Putamen (tissue), 1 donor: Measurements from ENCODE around the gene B4GALNT3.
"Not testable (repeated sequence)": the region's sequence is repeated elsewhere in the genome, so short reads cannot be mapped to it uniquely, and the experiment has no call there.

ENCODE experiments used
- DNase-seq: peaks from one replicate; pipeline ENCODE4 v3.0.0-alpha.2; 2016; ENCODE audit warnings: low spot score

The B4GALNT3 gene

DNA sequence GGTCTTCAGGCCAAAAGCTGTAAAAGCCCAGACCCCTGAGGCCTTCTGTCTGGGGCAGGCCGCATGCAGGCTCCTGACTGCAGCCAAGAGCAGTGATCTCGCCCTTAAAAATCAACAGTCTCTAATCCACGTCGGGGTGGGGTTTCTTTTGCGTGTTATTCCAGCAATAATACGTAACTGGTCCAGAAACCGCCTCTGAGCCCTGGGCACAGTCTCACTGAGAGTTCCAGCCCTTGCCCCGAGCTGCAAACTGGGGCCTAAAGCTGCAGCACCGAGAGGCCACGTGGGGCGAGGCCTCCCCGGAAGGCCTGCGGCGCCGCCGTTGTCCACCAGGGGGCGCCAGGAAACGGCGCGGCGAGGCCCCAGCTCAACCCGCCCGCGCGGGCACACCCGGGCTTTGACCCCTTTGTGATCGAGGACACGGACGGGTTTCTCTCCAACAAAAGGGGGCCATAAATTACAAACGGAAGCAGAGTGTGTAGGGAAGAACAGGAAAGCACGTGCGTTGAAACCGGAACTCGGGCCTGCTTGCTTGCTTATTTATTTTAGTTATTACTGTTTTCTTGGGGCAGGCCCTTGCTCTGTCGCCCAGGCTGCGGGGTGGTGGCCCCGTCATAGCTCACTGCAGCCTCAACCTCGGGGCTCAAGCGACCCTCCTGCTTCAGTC lies 116.3 kb downstream of the B4GALNT3 start:
- DNase-seq, result peak; percentile 70

DNA sequence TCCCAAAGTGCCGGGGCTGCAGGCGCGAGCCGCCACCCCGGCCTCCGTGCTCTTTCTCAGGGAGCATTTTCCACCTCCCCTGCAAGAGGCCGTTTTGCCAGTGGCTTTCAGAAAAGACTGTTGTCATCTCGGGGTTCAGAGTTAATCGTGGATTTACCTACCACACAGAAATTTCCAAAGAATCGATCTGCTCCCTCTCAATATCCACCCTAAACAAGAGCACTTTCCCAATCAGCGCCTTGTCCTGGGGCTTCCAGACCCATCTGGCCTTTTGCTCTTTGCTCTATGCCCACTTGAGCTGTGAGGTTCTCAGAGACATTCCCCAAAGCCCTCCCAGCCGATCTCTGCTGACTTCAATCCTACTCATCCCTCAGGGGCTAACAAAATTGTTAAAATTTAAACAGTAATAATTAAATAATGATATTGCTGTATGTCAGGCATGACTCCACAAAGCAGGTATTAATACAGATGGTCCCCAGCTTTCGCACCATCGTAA lies 116.9 kb downstream of the B4GALNT3 start:
- DNase-seq, result no peak

DNA sequence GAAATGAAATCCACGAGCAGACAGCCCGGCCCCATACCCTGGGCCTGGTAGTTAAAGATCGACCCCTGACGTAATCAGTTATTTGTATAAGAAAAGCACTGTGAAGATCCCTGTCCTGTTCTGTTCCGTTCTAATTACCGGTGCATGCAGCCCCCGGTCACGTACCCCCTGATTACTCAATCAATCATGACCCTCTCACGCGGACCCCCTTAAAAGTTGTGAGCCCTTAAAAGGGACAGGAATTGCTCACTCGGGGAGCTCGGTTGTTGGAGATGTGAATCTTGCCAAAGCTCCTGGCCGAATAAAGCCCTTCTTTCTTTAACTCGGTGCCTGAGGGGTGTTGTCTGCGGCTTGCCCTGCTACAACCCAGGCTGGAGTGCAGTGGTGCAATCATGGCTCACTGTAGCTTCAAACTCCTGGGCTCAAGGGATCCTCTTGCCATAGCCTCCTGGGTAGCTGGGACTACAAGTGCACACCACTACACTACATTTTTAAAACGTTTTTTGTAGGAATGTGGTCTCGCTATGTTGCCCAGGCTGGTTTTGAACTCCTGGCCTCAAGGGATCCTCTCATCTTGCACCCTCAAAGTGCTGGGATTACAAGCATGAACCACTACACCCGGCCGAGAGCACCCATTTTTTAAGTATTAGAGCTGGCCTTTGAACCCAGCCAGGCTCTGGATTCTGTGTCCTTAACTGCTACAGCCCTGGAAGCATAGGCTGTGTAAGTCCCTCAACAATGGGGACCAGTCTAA lies 118.4 kb downstream of the B4GALNT3 start:
- not testable (repeated sequence) for DNase-seq

DNA sequence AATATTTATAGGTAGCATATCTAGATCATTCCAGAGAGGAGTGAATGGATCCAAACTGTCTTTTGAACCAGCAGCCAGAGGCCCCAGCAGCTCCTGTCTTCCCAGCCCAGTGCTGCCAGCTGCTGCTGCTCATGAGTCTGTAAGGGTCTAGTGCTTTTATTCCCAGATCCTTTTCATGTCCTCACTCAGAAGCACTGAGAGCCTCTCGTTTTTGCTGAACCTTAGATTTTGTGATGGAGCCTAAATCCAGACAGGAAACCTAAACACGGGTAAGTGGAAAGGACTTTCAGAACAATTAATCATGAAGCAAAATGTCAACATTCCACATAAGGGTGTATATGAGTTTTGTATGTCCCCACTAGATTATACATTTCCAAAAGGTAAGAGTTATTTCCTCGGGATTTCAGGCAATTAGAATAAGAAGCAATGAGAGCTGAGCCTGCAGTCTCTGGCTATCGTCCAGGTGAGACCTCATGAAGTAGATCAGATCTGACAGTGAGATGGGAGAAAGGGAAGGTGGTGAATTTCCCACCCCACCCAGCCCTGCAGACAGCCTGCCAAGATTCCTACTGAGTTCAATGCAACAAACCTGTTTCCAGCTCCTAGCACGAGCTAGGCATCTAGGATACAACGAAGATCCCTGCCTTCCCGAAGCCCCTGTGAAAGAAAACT lies 119.1 kb downstream of the B4GALNT3 start:
- DNase-seq, result no peak

DNA sequence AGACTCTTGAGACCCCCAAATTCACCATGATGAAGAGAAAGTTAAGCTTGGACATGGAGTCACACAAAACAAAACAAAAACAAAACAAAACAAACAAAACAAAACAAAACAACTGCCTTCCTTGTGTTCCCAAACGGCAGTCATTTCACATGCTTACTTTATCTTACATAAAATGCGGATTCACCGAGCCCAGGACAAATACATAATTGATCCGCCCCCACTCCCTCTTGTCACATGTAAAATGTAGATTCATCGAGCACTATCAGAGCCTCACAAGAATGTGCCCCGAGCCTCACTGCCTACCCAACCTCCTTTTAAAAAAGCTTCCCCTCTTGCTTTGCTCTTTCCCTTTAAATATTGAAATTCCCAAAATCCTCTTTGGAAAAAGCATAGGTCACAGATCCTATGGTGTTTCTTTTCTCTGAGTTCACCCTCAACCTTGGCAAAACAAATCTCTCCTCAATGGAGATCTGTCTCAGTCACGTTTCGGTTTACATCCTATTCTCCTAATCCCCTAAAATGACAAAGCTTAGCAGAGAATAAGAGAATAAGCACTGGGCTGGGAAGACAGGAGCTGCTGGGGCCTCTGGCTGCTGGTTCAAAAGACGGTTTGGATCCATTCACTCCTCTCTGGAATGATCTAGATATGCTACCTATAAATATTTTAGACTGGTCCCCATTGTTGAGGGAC lies 119.8 kb downstream of the B4GALNT3 start:
- no peak for DNase-seq

DNA sequence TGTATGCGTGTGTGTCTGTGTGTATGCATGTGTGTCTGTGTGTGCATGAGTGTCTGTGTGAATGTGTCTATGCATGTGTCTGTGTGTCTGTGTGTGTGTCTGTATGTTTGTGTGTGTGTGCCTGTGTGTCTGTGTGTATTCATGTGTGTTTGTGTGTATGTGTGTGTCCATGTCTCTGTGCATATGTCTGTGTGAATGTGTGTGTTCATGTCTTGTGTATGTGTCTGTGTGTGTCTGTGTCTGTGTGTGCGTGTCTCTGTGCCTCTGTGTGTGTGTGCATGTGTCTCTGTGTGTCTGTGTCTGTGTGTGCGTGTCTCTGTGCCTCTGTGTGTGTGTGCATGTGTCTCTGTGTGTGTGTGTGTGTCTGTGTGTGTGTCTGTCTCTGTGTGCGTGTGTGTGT lies 121.1 kb downstream of the B4GALNT3 start:
- DNase-seq, result no peak

DNA sequence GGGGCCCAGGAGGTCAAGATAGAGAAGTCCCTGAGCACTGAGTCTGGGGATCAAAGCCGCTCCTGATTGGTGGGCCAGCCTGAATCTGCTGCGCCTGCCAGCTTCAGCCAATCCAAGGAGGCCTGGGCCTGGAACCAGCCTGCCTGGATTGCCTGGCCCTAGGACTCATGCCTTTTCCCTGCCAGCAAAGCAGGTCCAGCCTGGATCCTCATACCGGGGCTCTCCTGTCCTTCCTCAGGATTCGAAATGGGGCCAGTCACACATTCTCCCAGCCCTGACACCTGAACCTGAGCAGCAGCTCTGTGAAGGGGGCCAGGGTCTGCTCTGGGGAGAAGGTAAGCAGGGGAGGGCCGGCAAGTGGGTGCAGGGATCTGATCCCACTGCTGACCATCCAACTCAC lies 121.6 kb downstream of the B4GALNT3 start:
- DNase-seq, result no peak

DNA sequence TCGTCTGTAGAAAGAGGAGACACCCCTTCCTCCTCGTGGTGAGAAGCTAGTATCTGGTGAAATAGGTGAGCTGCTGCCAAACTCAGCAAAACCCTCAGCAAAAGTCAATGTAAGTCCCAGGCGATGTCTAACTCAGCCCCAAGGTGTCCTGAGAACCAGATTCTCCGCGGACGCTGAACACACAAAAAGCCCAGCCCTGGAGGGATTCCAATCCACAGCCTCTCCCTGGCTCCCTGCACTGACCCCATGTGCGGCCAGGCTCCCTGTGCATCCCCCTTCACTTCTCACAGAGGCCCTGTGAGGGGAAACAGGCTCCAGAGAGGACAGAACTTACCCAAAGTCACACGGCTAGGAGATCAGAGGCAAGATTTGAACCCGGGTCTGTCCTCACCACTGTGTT lies 122.0 kb downstream of the B4GALNT3 start:
- DNase-seq, result no peak

DNA sequence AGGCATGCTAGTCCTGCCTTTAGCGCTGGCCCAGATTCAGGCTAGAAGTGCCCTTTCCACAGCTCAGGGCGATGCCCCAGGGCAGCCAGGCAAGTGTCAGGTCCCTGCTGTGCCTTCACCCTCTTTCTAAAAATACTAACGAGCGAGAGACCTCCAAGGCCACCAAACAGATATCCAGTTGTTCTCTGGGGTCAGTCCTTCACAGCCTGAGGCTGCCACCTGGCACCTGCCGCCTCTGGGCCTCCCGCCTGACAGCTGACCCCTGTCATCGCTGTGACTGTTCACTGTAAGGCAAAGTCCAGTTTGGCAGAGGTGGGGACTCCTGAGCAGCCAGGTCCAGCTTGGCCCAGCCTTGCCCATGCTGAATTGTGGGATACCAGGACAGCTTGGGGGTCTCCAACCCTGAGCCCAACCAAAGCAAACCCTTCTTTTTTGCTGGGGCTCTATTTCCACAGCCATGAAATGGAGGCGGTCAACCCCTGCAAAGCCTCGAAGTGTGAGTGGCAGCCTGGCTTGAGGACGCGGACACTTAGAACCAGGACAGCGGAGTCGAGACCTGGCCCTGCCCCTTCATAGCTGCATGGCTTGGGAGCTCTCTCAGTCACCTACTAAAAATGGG lies 123.6 kb downstream of the B4GALNT3 start:
- DNase-seq, result no peak

DNA sequence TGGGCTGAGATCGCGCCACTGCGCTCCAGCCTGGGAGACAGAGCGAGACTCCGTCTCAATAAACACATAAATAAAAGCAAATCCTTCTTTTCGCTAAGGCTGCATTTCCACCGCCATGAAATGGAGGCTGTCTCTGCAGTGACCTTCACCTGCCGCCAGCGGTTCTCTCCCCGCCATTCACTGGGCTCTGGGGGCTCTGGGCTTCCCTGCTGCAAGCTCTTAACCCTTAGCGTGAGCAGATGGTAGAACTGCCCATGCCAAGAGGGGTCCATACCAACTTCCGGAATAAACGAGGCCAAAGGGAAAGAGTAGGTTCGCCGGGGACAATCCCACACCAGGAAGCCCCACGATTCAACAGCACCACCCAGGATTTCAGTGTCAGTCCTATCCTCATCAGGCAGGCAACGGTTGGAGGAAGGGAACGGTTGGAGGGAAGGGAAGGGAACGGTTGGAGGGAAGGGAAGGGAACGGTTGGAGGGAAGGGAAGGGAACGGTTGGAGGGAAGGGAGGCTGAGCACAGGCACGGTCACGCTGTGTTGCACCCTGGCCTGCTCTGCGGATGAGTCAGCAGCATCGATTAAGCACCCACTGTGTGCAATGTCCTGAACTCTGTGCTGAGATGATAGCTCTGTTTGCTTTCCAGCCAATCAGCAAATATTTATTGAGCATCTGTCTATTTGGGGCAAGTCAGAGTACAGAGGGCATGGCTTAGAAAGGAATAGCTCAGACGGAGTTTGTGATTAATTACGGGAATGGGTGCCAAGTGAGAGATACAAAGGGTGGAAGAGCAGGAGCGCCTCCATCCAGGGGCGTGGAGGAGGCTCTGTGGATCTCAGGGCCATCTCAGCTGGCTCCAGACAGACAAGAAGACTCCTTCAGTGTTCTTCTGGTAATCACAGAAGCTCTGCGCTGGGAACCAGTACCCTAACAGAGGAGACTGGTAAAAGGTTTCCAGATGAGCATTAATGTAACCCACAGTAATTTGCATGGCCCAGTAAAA lies 125.6 kb downstream of the B4GALNT3 start:
- DNase-seq, result no peak

DNA sequence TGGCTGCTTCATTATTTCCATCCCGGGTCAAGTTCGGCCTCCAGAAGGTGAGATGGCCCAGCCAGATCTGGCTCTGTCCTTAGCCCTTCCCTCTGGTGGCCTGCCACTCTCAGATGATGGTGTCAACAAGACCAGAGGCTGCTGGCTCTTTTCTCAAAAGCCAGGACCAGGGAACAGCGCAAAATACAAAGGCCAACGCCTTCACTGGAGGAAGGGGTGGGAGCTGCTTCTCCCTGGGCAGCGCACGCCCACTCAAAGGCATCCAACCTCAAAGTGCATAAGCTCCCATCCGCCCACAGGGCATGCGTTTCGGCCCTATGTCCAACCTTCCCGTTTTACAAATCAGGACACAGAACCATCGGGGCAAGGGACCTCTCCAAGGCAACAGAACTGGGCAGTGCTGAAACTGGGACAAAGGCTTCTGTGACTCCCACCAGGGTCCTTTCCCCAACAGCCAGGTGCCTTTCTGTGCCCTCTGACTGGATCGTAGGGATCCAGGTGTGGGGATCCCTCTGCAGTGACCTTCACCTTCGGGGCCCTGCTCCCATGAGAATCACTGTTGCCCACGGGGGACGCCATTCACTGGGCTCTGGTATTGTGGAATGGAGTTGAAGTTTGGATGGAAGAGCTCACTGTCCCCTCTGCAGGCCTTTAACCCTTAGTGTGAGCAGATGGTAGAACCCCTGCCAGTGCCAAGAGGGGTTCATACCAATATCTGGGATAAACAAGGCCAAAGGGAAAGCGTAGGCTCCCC lies 126.8 kb downstream of the B4GALNT3 start:
- no peak for DNase-seq

DNA sequence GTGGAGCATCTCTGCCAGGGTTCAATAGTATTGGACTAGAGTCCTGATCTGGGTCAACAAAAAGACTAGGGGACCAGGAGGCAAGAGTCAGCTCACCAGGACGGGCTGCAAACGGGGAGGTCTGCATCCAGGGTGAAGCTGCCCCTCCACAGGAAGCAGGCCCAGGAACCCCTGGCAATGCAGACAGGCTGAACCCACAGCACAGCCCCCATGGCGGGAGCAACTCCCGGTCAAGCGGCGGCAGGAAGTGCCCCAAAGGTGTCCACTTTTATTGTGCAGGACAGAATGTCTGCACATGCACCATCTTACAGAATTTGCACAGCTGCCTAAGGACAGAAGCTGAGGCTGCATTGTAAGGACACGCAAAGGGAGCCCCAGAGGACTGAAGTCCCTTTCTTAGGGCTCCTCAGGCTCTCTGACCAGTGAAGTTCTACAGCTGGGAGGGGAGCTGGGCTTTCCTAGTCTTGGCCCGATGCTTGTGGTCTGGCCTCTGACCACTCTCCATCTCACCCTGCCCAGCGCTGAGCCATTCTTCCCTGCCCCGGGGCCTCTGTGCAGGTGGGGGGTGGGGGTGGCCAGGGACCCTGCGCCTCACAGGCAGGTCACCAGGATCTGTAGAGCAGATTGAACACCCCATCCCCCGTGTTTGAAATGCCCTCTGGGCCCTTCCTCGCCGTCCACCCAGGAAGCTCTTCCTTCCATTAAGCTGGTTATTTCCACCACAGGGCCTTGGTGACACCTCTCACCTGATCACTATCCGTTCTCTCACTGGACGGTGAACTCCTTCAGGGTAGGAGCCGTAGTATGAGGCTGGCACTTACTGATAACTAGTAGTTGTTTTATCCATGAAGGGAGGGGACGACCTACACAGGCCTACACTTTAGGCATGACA lies 127.6 kb downstream of the B4GALNT3 start:
- no peak for DNase-seq

DNA sequence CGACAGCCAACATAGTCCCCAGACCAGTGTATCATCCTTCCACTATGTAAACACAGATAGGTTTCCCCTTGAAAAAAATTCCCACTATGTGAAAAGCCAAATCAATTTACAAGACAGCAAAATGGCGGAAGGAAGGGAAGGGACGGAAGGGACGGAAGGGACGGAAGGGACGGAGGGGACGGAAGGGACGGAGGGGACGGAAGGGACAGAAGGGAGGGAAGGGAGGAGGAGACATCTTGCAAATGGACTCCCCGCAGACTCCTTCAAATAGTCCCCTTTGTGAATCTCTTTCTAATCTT lies 128.2 kb downstream of the B4GALNT3 start:
- DNase-seq, result no peak

DNA sequence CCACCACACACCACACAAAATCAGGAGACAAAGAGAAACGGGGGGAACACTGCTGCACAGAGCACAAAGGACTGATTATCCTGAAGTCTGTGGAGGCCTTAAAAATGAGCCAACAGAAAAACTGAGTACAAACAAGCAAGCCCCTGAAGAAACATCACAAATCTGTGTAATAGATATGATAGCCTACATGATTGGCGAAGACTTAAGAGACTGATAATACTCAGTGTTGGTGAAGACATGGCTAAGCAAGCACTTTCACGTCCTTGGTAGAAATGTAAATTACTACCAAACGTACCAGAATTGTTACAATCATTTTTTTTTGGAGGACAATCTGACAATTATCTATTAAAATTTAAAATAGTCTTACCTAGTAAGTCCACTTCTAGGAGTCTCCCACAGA lies 128.9 kb downstream of the B4GALNT3 start:
- no peak for DNase-seq

DNA sequence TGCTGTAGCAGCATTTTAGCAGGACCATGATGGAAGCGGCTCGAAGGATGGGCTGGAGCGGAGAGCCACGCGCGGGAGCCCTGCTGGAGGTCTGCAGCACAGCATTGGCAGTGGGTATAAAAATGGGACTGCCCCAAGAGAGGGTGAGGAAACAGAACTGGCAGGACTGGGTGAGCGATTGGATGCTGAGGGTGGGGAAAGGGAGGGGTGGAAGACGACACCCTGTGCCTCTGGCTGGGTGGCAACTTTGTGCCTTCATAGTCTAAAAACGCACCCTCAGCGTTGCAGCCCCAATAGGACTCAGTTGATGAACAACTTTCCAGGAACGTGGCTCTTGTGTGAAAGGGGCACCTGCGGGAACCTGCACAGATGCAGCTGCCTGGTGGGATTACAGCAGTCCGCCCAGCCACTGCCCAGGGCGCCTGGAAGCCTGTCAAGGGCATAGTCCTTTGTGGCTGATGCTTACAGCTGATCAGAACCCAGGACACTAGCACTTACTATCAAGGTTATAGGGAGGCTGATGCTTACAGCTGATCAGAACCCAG lies 130.5 kb downstream of the B4GALNT3 start:
- DNase-seq, result no peak

DNA sequence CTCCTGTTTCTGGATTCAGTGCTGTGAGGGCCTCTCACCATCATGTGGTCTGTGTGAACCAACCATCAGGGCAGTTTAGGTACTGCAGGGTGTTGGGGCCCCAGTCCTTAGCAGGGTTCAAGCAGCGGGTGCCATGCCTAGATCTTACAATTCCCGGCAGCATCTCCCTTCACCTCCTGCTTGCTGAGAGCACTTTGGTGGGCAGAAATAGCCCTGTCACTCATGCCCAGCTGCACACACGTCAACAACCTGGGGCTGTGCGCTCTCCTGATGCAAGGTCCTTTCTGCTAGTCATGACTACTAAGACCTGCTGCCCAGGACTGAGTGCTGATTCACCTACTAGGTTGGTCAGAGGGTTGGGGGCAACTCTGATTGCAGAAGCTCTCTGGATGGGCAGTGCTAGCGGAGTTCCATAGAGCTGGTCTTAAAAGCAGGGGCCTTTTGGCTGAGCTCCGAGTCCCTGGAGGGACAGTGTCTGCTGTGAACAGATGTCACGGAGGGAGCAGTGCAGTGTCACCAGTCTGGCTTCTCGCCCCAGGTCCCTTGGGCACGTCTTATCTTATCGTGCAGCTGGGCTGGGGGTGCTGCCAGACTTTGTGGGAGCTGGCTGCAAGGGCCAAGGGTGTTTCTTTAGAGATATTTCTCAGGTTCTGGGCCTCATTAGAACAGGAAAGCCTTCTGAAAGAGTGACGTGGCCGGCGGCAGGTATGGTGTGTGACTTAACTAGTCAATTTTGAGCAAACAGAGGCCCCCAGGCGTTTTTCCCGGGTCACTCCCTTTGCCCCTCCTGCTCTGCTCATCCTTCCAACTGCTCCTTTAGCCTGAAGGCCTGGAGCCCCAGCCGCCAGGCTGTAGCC lies 131.7 kb downstream of the B4GALNT3 start:
- no peak for DNase-seq

DNA sequence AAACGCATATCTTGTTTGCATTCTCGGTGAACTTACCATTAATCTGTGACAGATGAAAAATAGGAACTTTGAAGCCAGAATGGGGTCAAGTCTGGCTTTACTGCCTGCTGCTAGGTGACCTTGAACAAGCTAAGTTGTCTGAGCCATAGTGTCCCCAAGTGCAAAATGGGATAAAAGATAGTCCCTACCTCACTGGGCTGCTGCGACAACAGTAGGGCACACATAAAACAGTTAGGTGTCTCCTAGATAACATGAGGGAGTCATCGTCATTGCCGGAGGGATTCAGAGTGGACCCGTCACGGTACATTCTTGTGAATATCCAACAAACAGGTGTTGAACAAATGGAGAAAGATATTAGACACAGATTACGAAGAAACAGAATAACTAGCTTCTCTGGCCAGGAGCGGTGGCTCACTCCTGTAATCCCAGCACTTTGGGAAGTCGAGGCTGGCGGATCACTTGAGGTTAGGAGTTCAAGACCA lies 132.3 kb downstream of the B4GALNT3 start:
- no peak for DNase-seq
